ENCODE measurements around the gene TBCE.

TBCE gene

DNA sequence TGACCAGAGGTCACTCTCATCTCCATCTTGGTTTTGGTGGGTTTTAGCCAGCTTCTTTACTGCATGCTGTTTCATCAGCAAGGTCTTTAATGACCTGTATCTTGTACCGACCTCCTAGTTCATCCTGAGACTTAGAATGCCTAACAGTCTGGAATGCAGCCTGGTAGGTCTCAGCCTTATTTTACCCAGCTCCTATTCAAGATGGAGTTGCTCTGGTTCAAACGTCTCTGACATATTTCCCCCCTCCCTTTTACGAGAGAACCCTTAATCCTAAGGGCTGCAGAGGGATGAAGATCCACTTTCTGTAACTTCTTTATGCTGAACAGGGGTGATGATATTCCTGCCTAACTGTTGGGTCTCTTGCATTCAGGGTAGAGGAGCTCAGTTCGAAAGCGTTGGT, 43.2 kb downstream of the TBCE start:
- no peak for DNase-seq (ENCODE audit: low spot score)

GRCh38 chr1:235411489-235412486, 44.6 kb downstream of the TBCE start:
- no peak for DNase-seq (ENCODE audit: low spot score)

GRCh38 chr1:235415008-235415904, 48.0 kb downstream of the TBCE start:
- DNase-seq (ENCODE audit: low spot score) = peak; percentile 76

GRCh38 chr1:235416662-235417049, 49.4 kb downstream of the TBCE start:
- DNase-seq (ENCODE audit: low spot score) = no peak

- DNase-seq (ENCODE audit: low spot score) = peak; percentile 70
Measured at GRCh38 chr1:235417086-235417697, 50.0 kb downstream of the TBCE start.

GRCh38 chr1:235421751-235422150, 54.5 kb downstream of the TBCE start:
- DNase-seq (ENCODE audit: low spot score) = no peak

GRCh38 chr1:235423214-235423652, 56.0 kb downstream of the TBCE start:
- no peak for DNase-seq (ENCODE audit: low spot score)

GRCh38 chr1:235424092-235424491, 56.9 kb downstream of the TBCE start:
- DNase-seq (ENCODE audit: low spot score) = no peak

- no peak for DNase-seq (ENCODE audit: low spot score)
Measured at GRCh38 chr1:235425357-235425756, 58.1 kb downstream of the TBCE start.

DNA sequence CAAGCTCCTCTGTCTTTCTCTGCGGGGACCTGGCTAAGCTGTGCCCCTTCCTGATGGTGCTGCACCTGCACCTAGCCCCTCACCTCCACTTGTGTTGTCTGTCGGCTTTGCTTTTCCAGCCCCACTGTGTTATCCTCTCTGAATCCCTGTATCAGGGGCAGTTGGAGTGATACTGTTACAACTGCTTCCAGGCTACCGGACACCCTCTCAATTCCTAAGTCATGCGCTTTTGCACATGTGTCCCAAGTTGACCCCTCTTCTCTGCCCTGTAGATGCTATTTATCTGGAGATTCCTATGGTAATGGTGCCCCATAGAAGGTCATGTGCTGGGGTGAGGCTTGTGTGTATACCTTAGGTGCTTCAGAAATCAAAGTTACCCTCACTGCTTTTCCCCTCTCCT, 58.9 kb downstream of the TBCE start:
- DNase-seq (ENCODE audit: low spot score) = no peak

- DNase-seq (ENCODE audit: low spot score) = no peak
Measured at GRCh38 chr1:235426680-235427079, 59.5 kb downstream of the TBCE start.

DNA sequence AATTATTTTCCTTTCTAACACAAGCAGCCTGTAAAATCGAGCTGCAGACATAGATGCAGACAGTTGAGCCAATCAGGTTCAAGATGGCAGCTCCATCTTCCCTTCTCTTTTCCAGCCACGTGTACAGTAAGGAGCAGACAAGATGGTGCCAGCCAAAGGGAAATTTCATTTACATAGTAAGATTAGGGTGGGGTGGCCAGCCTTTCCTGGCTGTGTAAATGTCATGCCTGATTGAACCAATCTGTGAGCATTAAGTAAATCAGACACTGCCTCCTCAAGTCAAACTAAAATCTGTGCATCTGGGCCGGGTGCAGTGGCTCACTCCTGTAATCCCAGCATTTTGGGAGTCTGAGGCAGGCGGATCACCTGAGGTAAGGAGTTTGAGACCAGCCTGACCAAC, 60.2 kb downstream of the TBCE start:
- no peak for DNase-seq (ENCODE audit: low spot score)

GRCh38 chr1:235429143-235429542, 61.9 kb downstream of the TBCE start:
- no peak for DNase-seq (ENCODE audit: low spot score)

GRCh38 chr1:235430991-235431390, 63.8 kb downstream of the TBCE start:
- no peak for DNase-seq (ENCODE audit: low spot score)

GRCh38 chr1:235434001-235434400, 66.8 kb downstream of the TBCE start:
- no peak for DNase-seq (ENCODE audit: low spot score)

DNA sequence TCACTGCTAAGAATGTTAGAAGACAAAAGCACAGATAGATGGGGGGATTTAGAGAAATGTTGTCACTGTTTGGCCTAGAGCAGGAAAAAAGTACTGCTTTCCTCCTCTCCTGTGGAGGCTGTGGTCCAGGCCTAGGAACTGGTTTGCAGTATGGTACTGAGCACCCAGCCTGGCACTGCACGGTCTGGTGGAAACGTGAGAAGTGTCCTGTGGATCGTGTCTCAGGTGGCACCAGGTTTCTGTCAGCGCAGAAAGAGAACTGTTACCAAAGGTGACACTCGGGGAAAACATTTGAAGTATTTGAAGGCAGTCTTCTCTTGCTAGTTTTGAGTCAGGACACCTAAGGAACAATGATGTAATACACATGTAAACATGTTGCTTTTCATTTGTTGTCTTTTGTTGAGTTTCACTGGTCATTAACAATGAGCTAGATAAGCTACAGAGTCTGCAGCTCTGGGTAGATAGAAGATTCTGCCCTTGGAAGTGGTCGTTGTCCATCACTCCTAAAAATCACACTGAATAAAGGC, 74.0 kb downstream of the TBCE start:
- no peak for DNase-seq (ENCODE audit: low spot score)

DNA sequence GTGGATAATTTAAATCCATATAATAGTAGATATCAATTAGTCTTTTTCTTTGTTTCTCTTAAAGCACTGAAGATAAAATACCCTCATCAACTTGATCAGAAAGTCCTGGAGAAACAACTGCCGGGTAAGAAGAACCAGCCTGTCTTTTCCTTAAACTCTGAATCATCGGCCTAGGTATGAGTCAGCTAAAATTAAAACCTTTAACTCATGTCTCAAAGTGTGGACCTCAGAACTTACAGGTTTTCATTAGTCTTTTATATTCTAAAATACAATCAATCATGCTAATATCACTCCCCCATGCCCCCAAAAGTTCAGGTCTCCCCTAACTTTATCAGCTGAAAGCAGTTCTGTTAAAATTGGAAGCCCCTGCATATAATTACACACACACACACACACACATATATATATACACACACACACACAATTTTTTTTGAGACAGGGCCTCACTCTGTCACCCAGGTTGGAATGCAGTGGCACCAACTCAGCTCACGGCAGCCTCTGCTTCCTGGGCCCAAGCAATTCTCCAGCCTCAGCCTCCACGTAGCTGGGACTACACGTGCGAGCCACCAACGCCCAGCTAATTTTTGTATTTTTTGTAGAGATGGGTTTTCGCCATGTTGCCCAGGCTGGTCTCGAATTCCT, 75.7 kb downstream of the TBCE start:
- DNase-seq (ENCODE audit: low spot score) = peak; percentile 23

DNA sequence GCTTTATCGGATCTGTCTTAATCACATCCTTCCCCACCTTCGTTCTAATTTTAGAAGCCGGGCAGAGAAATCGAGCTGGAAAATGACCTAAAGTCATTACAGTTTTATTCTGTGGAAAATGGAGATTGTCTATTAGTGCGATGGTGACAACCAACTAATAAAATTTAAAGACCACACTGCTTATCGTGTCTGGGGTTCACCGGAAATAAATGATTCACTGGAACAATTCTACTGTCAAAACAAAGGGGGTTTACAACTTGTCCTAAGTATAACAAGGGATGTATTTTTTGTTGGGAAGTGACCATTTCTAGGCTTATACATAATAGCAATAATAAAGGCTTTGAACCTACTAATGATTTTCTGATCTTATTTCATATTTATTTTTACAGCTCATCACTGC, 81.4 kb downstream of the TBCE start:
- DNase-seq (ENCODE audit: low spot score) = no peak

DNA sequence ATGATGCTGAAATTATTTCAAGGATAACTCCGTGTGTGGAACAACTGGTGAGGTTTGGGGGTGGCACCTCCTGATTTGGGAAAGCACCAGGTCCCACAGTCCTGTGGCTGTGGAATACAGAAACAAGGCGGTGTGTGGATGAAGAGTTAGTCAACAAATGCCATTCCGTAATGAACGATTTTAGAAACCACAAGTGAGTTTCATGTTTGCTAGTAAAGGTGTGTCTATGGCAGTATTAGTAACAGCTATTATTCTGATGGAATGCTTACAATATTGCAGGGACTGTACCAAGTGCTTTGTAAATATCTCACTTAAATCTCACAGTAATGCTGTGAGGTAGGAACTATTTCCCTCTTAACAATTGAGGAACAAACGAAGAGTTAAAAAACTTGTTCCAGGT, 83.2 kb downstream of the TBCE start:
- no peak for DNase-seq (ENCODE audit: low spot score)

GRCh38 chr1:235450886-235451483, 83.8 kb downstream of the TBCE start:
- DNase-seq (ENCODE audit: low spot score) = no peak

GRCh38 chr1:235454021-235454420, 86.8 kb downstream of the TBCE start:
- no peak for DNase-seq (ENCODE audit: low spot score)
